Retina (tissue), 1 donor: ENCODE data around the gene PIM2.
A peak's percentile ranks its signal among the peaks of the same experiment; 100 is the strongest.
"Not testable (repeated sequence)": the region's sequence is repeated elsewhere in the genome, so short reads cannot be mapped to it uniquely, and the experiment has no call there.

Source experiments
- DNase-seq: peaks from one replicate; pipeline ENCODE4 v3.0.0-alpha.2; 2016

PIM2 gene

GRCh38 chrX:48904180-48904579, 14.6 kb downstream of the PIM2 start:
- no peak for DNase-seq

GRCh38 chrX:48903290-48903689, 15.5 kb downstream of the PIM2 start:
- no peak for DNase-seq

- DNase-seq = no peak
Measured at GRCh38 chrX:48902776-48903175, 16.0 kb downstream of the PIM2 start.

GRCh38 chrX:48902135-48902534, 16.7 kb downstream of the PIM2 start:
- DNase-seq = no peak

GRCh38 chrX:48901069-48901468, 17.8 kb downstream of the PIM2 start:
- DNase-seq = no peak

GRCh38 chrX:48899078-48899410, 19.8 kb downstream of the PIM2 start:
- no peak for DNase-seq

- peak; percentile 94 for DNase-seq
Measured at GRCh38 chrX:48897625-48898306, 21.1 kb downstream of the PIM2 start, which contains the start of the genes PQBP1 and TIMM17B. Gene PQBP1 (plus strand): TSS chrX:48897930. CDS start chrX:48898510, 580 bp downstream. Gene TIMM17B (minus strand): TSS chrX:48897768. CDS start chrX:48897749, 19 bp downstream.

GRCh38 chrX:48897157-48897624, 21.6 kb downstream of the PIM2 start:
- DNase-seq = peak; percentile 86

GRCh38 chrX:48896611-48897011, 22.2 kb downstream of the PIM2 start:
- DNase-seq = peak; percentile 50

GRCh38 chrX:48894891-48895290, 23.9 kb downstream of the PIM2 start:
- DNase-seq = no peak

- no peak for DNase-seq
Measured at GRCh38 chrX:48893556-48894348, 25.1 kb downstream of the PIM2 start.

GRCh38 chrX:48892896-48893295, 25.9 kb downstream of the PIM2 start:
- no peak for DNase-seq

- peak; percentile 84 for DNase-seq
Measured at GRCh38 chrX:48891402-48892288, 27.2 kb downstream of the PIM2 start.

GRCh38 chrX:48890934-48891401, 27.9 kb downstream of the PIM2 start:
- DNase-seq = peak; percentile 43

GRCh38 chrX:48890296-48890925, 28.4 kb downstream of the PIM2 start:
- DNase-seq = no peak

GRCh38 chrX:48886586-48886985, 32.2 kb downstream of the PIM2 start:
- DNase-seq = not testable (repeated sequence)

- DNase-seq = no peak
Measured at GRCh38 chrX:48883729-48884128, 35.1 kb downstream of the PIM2 start.

GRCh38 chrX:48876944-48877343, 41.9 kb downstream of the PIM2 start:
- DNase-seq = not testable (repeated sequence)

GRCh38 chrX:48872017-48872416, 46.8 kb downstream of the PIM2 start:
- not testable (repeated sequence) for DNase-seq

- no peak for DNase-seq
Measured at GRCh38 chrX:48864210-48864609, 54.6 kb downstream of the PIM2 start.
